Activated CD4-positive, alpha-beta T cell treated with anti-CD3 and anti-CD28 coated beads, Interleukin-2, amount 10 ng/mL, durations not matched to agents 7 days and 5 days (primary cell): Measurements from ENCODE around the gene TNNI2. TPM values are rescaled to one million over a fixed set of nuclear protein-coding genes. Genes with fewer than 3 reads are reported as not detected.

Source experiments
- CTCF ChIA-PET: fragments of 350-600 bp; sonication (Branson Sonifier 250); formaldehyde crosslinking; loops from one replicate; lab custom pipeline; 2021; ENCODE audit warnings: antibody characterized with exemption; lab: Charles Lee
- POLR2A ChIA-PET: fragments of 350-600 bp; sonication (Branson Sonifier 250); formaldehyde crosslinking; loops from one replicate; lab custom pipeline; 2021; ENCODE audit warnings: antibody characterized with exemption; lab: Charles Lee
- DNase-seq: peaks from one replicate; pipeline ENCODE4 v3.0.0-alpha.2; 2020
- H3K27ac Mint-ChIP-seq: one replicate; pipeline ENCODE4 v1.8.0; 2021; ENCODE audit warnings: mild to moderate bottlenecking, moderate library complexity, mixed read lengths
- H3K27me3 Mint-ChIP-seq: one replicate; pipeline ENCODE4 v1.8.0; 2021; ENCODE audit warnings: mixed read lengths
- H3K36me3 Mint-ChIP-seq: one replicate; pipeline ENCODE4 v1.8.0; 2021; ENCODE audit warnings: low read depth, mixed read lengths
- H3K4me1 Mint-ChIP-seq: one replicate; pipeline ENCODE4 v1.8.0; 2021; ENCODE audit warnings: mixed read lengths
- H3K4me3 Mint-ChIP-seq: one replicate; pipeline ENCODE4 v1.8.0; 2021; ENCODE audit warnings: mild to moderate bottlenecking, moderate library complexity, mixed read lengths
- H3K9me3 Mint-ChIP-seq: one replicate; pipeline ENCODE4 v1.8.0; 2021; ENCODE audit warnings: mixed read lengths
- total RNA-seq, 2 experiments: library from RNA; stranded (reverse); gene quantifications; one replicate each; pipeline ENCODE4 v1.2.3, GENCODE V29; 2021

Gene TNNI2
- total RNA-seq, 2 experiments from 2014 or later: not detected

DNA sequence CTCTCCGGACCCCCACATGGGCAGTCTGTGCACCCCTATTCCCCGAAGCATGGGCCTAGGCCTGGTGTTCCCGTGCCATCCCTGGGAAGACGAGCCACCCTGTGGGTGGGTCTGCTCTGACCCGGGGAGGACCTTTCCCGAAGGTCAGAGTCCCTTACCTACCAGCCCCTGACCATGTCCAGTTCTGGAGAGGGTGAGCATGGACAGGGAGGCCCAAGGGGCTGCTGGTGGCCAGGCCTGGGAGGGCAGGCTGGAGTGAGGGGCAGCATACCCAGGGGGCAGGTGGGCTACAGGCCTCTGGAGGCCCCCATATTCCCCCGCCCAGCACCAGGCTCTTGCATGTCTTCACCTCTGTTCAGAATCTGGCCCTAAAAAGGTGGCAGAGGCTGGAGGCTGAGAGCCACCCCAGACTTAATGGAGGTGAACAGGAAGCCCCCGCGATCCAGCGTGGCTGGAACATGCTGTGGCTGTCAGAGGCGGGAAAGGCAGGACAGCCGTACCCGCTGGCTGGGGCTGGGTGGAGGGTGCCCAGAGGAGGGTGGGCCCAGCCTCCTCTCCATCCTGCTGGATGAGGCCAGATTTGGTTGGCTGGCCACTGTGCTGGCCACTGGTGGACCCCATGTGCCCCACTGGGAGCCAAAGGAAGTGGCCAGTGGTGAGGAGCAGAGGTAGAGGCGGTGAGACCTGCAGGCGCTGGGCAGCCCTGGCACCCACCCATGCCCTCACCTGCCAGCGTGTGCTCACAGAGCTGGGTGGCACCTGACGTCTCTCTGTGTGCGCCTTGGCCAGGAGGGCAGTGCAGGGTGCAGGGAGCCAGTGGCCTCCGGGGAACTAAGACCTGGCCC is 15.2 kb upstream of the TNNI2 start:
- no peaks in the 10 kb centered on the region for H3K36me3 Mint-ChIP-seq
- ChIA-PET POLR2A (no interaction called here), CTCF (interaction anchor here (0.7 to 1.9 kb wide), 4 partner anchors 114 to 171 kb away, joined by 3 to 9 read pairs (median 4); no protein-coding TSS in a partner anchor)
- no peak overlapping the region for H3K27ac Mint-ChIP-seq
- H3K4me1 Mint-ChIP-seq: no peaks in the 10 kb centered on the region
- peaks cover 5% of the 10 kb centered on the region for H3K9me3 Mint-ChIP-seq
- no peaks in the 10 kb centered on the region for H3K27me3 Mint-ChIP-seq
- DNase-seq: no peak
- no peak overlapping the region for H3K4me3 Mint-ChIP-seq

DNA sequence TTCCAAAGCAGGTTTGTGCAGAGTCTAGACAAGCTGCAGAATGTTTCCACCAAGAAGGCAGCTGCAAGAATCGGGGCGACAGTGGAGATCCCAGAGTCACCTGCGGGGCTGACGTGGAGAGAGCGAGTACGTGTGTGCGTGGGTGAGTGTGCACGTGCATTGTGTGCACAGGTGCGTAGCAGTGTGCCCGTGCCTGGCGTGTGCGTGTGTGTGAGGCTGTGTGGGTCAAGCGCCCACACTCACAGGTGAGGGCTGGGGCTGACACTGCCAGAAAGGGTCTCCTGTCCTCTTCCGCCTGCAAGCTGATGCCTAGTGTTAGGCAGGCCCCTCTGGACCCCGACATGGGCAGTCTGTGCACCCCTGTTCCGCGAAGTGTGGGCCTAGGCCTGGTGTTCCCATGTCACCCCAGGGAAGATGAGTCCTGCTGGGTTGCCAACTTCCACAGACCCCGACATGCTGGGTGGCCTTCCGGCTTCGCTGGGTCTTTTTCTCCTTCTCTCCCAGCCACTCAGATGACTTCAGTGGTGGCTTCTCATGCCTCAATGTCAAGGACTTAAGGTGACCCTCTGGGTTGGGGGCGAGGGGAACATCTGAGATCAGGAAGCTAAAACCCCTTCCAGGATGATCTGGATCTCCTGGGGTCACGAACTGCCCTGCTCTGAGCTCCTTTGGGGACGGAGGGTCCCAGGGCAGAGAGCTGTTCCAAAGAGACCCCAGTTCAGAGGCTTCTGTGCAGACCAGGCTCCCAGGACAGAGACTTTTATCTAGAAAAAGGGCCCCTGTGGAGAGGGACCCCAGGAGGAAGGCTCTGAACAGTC is 14.4 kb upstream of the TNNI2 start:
- no peaks in the 10 kb centered on the region for H3K27me3 Mint-ChIP-seq
- CTCF ChIA-PET: interaction anchor here (0.5 to 1.7 kb wide), 3 partner anchors 115 to 253 kb away, joined by 3 to 4 read pairs (median 4); no protein-coding TSS in a partner anchor
- no peak overlapping the region for H3K27ac Mint-ChIP-seq

DNA sequence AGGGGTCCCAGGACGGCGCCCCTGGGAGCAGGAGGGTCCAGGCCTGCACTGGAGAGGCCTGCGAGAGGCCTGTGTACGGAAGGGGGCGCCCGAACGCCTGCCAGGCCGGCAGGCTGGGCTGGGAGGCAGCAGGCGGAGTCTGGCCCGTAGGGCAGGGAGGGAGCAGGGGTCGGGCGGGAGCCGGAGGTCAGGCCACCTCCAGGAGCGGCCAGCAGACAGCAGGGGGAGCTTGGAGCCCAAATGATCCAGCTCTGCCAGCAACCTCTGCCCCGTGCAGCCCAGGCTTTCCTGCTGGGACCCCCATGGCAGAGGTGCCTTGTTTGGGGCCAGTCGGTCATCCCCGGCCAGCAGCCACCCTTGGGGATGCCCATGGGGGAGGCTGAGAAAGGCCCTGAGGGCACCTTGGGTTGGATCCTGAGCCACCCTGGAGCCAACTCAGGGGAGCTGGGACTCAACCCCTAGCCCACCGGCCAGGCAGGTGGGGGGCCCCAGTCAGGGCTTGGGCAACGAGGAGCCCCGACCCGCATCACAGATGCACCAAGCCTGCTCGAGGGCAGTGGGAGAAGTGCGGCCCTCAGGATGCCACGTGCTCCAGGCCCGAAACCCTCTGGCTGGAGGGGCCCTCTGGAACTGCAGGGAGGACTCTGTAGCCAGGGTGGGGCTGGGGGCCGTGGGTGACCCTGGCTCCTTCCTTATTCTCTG is 13.6 kb upstream of the TNNI2 start:
- H3K4me1 Mint-ChIP-seq: no peaks in the 10 kb centered on the region
- POLR2A ChIA-PET: no interaction called here
- CTCF ChIA-PET: interaction anchor here (0.6 to 1.7 kb wide), 2 partner anchors 131 to 410 kb away, joined by 3 to 4 read pairs; no protein-coding TSS in a partner anchor
- H3K36me3 Mint-ChIP-seq: no peaks in the 10 kb centered on the region
- no peak for DNase-seq
- H3K4me3 Mint-ChIP-seq: no peak overlapping the region
- no peaks in the 10 kb centered on the region for H3K9me3 Mint-ChIP-seq
- H3K27ac Mint-ChIP-seq: no peak overlapping the region
- no peaks in the 10 kb centered on the region for H3K27me3 Mint-ChIP-seq

More for the DNA sequence above, 14.4 kb upstream of the TNNI2 start:
- POLR2A ChIA-PET: no interaction called here
- Mint-ChIP-seq H3K36me3 (no peaks in the 10 kb centered on the region), H3K4me1 (no peaks in the 10 kb centered on the region), H3K4me3 (no peak overlapping the region), H3K9me3 (peaks cover 4% of the 10 kb centered on the region)
- DNase-seq: no peak

DNA sequence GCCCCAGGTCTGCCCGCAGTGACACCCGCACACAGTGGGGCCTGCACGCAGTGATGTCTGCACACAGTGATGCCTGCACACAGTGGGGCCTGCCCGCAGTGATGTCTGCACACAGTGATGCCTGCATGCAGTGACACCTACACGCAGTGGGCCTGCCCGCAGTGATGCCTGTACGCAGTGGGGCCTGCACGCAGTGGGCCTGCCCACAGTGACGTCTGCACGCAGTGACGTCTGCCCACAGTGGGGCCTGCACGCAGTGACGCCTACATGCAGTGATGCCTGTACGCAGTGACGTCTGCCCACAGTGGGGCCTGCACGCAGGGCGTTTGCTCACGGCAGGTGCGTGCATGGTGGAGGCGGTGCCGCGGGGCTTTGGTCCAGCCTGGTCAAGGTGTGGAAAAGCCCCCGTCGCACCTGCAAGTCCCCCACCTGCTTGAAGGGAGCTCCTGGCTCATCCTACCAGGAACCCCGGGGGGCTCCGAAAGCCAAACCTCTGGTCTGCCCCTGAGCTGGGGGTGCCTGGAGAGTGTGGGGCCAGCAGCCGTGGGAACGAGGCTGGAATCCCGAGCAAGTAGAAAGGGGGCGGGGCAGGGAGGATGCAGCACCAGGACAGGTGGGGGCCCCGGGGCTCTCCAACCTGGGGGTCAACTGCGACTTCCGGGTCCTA is 12.9 kb upstream of the TNNI2 start:
- ChIA-PET CTCF (no interaction called here), POLR2A (no interaction called here)
- no peak for DNase-seq
- Mint-ChIP-seq H3K4me3 (no peak overlapping the region), H3K36me3 (no peaks in the 10 kb centered on the region), H3K4me1 (no peaks in the 10 kb centered on the region), H3K27ac (no peak overlapping the region), H3K9me3 (no peaks in the 10 kb centered on the region), H3K27me3 (peaks cover 3% of the 10 kb centered on the region)

- H3K27ac Mint-ChIP-seq: no peak overlapping the region
- ChIA-PET CTCF (no interaction called here), POLR2A (no interaction called here)
- H3K27me3 Mint-ChIP-seq: peaks cover 3% of the 10 kb centered on the region
- no peak for DNase-seq
- no peaks in the 10 kb centered on the region for H3K4me1 Mint-ChIP-seq
- H3K4me3 Mint-ChIP-seq: no peak overlapping the region
- no peaks in the 10 kb centered on the region for H3K36me3 Mint-ChIP-seq
- no peaks in the 10 kb centered on the region for H3K9me3 Mint-ChIP-seq
Measured at GRCh38 chr11:1826552-1827094, 12.2 kb upstream of the TNNI2 start.

DNA sequence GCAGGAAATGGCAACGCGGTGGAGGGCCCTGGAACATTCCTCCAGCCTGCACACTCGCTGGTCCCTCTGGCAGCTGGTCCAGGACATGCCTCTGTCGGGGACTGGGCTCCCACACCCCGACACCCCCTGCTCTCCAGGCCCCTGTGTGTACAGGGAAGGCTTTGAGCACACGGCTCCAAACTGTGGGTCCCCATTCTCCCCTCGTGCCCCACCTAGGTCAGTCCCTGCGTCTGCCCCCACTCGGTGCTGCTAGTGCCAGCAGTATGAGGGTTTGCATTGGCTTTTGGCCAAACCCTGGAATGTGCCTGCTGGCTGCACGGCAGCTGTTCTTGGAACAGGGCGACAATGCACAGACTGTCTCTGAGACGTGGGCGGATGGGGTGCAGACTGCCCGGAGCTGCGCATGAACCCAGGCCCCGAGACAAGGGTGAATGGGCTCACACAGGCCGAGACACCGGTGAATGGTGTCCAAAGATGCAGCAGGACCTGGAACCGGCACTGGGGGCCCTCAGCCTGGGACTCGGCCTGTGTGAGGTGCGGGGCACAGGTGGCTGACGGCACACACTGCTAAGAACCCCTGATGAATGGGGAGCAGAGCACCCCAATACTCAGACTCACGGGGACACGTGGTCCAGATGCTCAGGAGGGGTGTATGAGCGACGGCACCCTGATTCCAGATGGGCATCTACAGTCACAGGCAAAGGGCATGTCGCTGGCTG is 11.5 kb upstream of the TNNI2 start:
- CTCF ChIA-PET: no interaction called here
- no peak for DNase-seq
- Mint-ChIP-seq H3K27me3 (peaks cover 5% of the 10 kb centered on the region), H3K27ac (no peak overlapping the region), H3K4me3 (no peak overlapping the region), H3K36me3 (no peaks in the 10 kb centered on the region), H3K9me3 (no peaks in the 10 kb centered on the region), H3K4me1 (no peaks in the 10 kb centered on the region)
- POLR2A ChIA-PET: no interaction called here

DNA sequence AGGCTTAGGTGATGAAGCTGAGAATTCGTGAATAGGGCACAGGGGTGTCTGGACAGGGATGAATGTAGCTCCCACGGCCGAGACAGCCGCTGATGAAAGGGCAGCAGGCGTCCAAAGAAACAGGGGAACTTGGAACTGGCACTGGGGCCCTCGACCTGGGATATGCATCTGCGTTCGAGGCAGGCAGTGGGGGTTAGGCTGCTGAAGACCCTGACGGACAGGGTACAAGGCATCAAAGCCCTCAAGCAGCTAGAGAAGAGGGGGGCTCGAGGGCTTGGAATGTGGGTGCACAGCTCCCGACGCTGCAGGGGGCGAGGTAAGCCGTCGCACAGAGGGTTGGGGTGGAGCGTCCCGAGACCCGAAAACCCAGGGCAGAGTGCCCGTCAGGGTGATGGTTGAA is 10.8 kb upstream of the TNNI2 start:
- ChIA-PET CTCF (interaction anchor here (0.6 kb wide), 1 partner anchor 8 kb away, joined by 3 read pairs; no protein-coding TSS in a partner anchor), POLR2A (no interaction called here)
- Mint-ChIP-seq H3K27ac (no peak overlapping the region), H3K4me1 (no peaks in the 10 kb centered on the region), H3K9me3 (no peaks in the 10 kb centered on the region), H3K4me3 (no peak overlapping the region), H3K27me3 (peaks cover 5% of the 10 kb centered on the region), H3K36me3 (no peaks in the 10 kb centered on the region)
- no peak for DNase-seq

DNA sequence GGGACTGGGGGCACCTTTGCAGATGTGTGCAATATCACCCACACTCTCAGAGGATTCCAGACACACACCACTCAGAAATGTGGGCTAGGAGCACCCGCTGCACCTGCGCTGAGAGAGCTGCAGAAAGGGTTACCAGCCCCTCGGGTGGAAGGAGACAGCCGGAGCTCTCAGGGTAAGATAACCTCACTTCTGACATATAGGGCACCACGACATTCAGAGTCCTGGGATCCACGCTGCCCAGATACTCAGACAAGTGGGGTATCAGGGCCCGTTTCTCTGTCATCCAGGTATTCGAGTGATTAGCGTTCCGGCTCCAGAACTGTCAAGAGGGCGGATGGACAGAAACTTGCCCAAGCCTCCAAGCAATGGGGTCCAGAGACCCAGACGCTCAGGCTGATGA is 10.2 kb upstream of the TNNI2 start:
- DNase-seq: no peak
- Mint-ChIP-seq H3K4me3 (no peak overlapping the region), H3K27ac (no peak overlapping the region), H3K27me3 (peaks cover 5% of the 10 kb centered on the region), H3K36me3 (no peaks in the 10 kb centered on the region), H3K4me1 (no peaks in the 10 kb centered on the region), H3K9me3 (no peaks in the 10 kb centered on the region)
- ChIA-PET POLR2A (no interaction called here), CTCF (interaction anchor here (0.6 kb wide), 1 partner anchor 135 kb away, joined by 4 read pairs; no protein-coding TSS in a partner anchor)

DNA sequence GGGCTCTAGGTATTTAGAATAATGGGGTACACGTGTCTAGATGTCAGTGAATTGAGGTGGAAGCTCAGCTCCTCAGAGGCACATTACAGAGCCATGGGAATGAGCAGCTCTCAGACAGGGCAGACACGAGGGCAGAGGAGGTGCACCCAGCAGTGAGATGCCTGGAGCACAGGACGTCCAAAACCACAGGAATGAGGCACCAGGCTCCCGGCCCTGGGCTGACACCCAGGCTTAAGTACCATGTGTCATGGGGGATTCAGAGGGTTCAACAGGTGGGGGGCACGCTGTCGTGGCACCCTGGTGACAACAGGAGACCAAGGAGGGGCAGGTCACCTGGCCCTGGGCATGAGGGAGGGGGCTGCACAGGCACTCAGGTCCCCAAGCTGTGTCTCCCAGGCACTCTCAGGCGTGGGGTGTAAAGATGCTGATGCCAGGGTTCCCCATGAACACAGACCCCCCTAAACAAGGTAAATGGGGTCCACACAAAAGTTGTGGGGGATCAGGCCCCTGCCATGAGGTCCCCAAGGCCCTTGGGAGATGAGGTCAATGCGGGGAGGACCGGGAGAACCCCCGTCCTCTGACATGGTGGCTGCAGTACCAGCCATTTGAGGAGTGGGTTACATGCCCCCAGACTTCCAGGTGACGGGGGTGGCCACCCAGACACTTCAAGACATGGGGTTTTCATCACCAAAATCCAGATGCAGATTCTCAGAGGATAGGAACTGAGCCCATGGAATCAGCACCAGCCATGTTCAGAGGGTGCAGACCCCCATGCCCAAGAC is 9.6 kb upstream of the TNNI2 start:
- Mint-ChIP-seq H3K9me3 (no peaks in the 10 kb centered on the region), H3K36me3 (no peaks in the 10 kb centered on the region), H3K4me3 (no peak overlapping the region), H3K27me3 (peaks cover 5% of the 10 kb centered on the region), H3K27ac (no peak overlapping the region), H3K4me1 (no peaks in the 10 kb centered on the region)
- DNase-seq: no peak
- ChIA-PET CTCF (interaction anchor here (0.6 to 7.8 kb wide), 3 partner anchors 136 to 320 kb away, joined by 3 to 139 read pairs (median 4); no protein-coding TSS in a partner anchor), POLR2A (no interaction called here)

GRCh38 chr11:1830004-1830321 is 8.8 kb upstream of the TNNI2 start:
- no peaks in the 10 kb centered on the region for H3K9me3 Mint-ChIP-seq
- no peak for DNase-seq
- ChIA-PET CTCF (interaction anchor here (0.7 to 7.8 kb wide), 3 partner anchors 137 to 319 kb away, joined by 3 to 139 read pairs (median 28); no protein-coding TSS in a partner anchor), POLR2A (no interaction called here)
- H3K27me3 Mint-ChIP-seq: peaks cover 5% of the 10 kb centered on the region
- no peaks in the 10 kb centered on the region for H3K36me3 Mint-ChIP-seq
- H3K27ac Mint-ChIP-seq: no peak overlapping the region
- H3K4me3 Mint-ChIP-seq: no peak overlapping the region
- H3K4me1 Mint-ChIP-seq: no peaks in the 10 kb centered on the region
